Astrocyte (in vitro differentiated cells and primary cell): Measurements from ENCODE around the gene AMPH.

ENCODE experiments used
- CTCF ChIP-seq: IDR thresholded peaks from 2 replicates; pipeline ENCODE4 v1.5.1; 2011; ENCODE audit warnings: low read depth, mild to moderate bottlenecking, inconsistent platforms, low read length, moderate library complexity; ENCODE audit not compliant: insufficient read depth
- EZH2 ChIP-seq: IDR thresholded peaks from 2 replicates; pipeline ENCODE4 v1.6.1; 2012; ENCODE audit warnings: mild to moderate bottlenecking, low read length, inconsistent platforms; ENCODE audit not compliant: insufficient read depth

GRCh38 chr7:38482521-38482920, 148.7 kb downstream of the AMPH start:
- TF ChIP-seq CTCF (no peak), EZH2 (no peak)
